HG03558 (cell line): ENCODE measurements around the gene NPW.
"Not testable (repeated sequence)": the region's sequence is repeated elsewhere in the genome, so short reads cannot be mapped to it uniquely, and the experiment has no call there.

Experiments
- ATAC-seq: cut with Tn5 transposase; IDR thresholded peaks from one replicate; pipeline ENCODE4 v1.9.1; 2021; ENCODE audit warnings: moderate number of reproducible peaks; ENCODE audit not compliant: unreplicated experiment; ENCODE audit errors: extremely low read depth

The NPW gene

GRCh38 chr16:2033057-2033908 lies 13.7 kb downstream of the NPW start:
- no peak for ATAC-seq

- ATAC-seq = not testable (repeated sequence)
Observed at GRCh38 chr16:2033909-2034695, 14.5 kb downstream of the NPW start.

GRCh38 chr16:2034696-2035430 lies 15.3 kb downstream of the NPW start:
- no peak for ATAC-seq

- no peak for ATAC-seq
Observed at GRCh38 chr16:2035431-2036199, 16.0 kb downstream of the NPW start.

DNA sequence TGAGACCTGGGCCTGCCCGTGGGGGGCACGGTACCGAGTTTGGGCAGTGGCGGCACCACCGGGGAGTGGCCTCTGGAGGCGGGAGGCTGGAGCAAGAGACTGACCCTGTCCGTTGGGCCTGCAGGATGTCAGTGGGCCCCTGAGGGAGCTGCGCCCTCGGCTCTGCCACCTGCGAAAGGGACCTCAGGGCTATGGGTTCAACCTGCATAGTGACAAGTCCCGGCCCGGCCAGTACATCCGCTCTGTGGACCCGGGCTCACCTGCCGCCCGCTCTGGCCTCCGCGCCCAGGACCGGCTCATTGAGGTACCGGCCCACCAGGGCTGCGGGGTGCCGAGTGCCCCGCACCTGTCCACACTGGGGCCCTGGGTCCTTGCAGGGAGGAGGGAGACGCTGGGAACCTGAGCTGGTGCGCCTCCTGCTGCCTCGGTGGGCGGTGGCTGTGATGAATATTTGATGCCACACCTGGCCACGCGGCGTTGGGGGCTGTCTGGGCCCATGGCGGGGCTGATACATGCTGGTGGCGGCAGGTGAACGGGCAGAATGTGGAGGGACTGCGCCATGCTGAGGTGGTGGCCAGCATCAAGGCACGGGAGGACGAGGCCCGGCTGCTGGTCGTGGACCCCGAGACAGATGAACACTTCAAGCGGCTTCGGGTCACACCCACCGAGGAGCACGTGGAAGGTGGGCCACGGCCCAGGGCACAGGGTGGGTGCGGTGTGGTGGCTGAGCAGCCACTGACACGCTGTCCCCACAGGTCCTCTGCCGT lies 16.8 kb downstream of the NPW start:
- no peak for ATAC-seq

DNA sequence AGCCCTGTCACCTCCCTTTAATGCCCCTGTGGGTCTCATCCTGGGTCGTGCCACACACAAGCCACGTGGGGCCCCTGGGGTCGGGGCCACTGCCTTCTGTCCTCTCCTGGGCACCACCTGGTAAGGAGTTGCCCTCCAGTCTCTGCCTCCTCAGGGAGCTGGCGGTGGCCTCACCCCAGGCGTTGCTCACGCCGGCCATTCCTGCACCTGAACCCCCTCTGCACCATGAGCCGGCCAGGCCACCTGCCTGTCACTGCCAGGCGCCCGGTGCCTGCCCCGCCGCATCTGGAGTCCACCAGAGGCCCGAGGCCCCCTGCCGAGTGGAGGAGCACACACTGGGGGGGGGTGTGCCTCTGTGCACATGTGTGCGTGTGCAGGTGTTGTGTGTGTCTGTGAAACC lies 17.5 kb downstream of the NPW start:
- ATAC-seq = no peak

- no peak for ATAC-seq
Observed at GRCh38 chr16:2037647-2038381, 18.2 kb downstream of the NPW start.

GRCh38 chr16:2038382-2039231 lies 19.0 kb downstream of the NPW start:
- ATAC-seq = no peak

DNA sequence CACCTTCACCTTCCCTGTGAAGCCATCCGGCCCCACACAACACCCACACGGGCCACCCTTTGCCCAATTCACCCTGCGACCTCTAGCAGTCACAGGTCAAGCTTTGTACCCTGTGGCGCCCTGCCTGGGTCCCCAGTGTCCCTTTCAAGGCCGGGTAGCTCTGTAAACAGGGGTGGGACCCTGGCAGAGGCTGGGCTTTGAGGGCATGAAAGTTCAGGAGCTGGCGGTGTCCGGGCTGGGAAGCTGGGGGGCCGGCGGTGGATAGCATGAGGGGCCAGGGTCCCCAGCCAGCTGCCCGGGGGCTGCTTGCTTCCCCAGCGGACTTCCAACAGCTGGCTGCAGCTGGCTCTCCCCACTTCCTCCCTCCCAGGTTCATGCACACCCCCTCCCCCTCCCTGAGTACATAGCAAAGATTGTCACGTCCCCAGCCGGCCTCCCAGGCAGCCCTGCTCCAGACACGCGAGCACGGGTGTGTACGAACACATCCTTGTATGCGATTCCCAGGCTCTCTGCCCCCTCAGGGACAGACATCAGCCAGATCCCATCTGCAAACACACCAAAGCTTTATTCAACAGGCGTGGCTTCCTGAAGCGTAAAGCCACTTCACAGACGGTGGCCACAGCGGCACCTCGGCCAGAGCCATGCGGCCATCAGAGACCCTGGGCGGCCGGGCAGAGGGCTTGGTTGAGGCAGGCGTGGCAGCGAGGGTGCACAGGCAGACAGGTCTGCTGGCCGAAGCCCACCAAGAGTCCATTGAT lies 19.9 kb downstream of the NPW start:
- ATAC-seq = no peak

DNA sequence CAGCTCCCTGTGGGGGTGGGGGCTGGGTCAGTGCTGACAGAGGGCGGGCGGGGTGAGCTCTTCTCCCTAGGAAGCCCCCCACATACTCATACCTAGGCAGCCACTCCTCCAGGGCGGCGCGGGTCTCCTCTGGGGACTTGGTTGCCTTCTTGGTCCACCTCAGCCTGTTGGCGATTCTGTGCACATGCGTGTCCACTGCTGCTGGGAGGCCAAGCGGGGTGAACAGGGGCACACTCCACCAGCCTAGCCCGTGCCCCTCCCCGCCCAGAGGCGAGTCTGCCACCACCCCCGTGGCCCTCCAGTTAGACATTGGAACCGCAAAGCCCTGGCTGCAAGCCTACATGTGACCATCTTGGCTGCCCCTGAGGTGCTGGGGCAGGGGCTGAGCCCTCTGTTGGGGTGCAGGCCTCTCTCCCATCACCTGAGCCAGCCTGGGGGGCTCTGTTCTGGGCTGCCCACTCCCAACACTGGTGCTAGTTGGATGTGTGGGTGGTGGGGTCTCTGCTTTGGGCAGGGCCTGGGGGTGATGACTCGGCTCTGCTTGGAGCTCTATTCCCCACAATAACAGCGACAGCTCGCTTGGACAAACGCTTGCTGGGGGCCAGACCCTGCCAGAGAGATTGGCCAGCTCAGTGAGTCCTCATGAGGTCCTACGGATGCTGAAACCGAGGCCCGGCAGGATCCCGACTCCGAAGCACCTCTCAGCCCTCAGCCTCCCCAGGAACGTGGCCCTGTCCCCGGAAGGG lies 20.6 kb downstream of the NPW start:
- ATAC-seq = no peak

DNA sequence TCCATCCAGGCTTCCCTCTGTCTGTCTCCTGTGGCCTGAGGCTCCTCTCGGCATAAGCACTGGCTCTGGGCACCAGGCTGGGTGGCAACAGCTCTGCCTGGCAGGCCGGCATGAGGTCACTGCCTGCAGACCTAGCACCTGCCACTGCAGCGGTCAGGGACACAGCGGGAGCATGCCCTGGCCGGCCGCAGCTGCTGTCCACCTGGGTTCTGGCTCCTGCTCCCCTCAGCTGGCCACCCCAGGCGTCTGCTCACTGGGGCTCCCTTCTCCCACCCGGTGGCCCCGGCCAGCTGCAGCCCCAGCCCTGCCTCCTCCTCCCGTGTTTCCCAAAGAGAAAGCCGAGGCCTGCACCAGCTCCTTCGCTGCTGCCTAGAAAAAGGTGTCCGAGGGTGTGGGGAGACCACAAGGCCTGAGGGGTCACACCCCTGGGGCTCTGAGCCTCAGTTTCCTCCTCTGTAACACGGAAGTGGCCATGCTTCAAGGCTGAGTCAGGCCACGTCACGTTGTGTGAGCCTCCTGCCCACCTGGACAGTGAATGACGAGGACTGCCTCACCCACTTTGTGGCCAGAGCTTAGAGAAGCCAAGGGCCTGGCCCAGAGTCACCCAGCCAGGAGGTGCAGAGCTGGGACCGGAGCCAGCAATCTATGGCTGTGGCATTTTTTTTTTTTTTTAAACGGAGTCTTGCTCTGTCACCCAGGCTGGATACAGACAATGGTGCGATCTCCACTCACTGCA lies 21.4 kb downstream of the NPW start:
- ATAC-seq = no peak

- ATAC-seq = no peak
Observed at GRCh38 chr16:2042171-2042985, 22.8 kb downstream of the NPW start.

DNA sequence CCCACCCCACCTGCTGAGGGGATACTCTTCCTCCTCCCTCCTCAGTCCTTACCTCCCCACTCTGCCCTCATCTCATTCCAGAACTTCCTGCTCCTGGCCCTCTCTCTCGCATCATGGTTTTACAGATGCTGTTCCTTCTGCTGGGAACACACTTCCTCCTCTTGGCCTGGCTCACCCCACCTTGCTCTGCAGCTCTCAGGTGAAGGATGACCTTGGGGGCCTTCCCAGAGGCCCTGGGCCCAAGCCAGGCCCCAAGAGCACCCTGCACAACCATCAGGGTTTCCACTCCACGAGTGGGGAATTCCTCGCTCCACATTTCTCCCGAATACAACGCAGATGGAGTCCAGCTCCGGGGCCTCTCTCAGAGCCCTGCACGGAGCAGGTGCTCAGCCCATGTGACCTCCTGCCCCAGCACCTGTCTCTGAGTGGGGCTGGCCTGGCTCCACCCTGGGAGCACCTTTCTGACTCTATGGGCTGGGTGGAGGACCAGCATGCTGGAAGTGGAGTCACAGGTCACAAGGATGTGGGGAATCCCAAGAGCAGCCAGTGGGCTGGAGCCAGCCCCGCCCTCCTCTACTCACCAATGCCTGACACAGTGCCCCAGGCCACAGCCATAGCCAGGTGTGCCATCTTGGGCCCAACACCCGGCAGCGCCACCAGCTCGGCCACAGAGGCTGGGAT lies 23.5 kb downstream of the NPW start:
- ATAC-seq = no peak

DNA sequence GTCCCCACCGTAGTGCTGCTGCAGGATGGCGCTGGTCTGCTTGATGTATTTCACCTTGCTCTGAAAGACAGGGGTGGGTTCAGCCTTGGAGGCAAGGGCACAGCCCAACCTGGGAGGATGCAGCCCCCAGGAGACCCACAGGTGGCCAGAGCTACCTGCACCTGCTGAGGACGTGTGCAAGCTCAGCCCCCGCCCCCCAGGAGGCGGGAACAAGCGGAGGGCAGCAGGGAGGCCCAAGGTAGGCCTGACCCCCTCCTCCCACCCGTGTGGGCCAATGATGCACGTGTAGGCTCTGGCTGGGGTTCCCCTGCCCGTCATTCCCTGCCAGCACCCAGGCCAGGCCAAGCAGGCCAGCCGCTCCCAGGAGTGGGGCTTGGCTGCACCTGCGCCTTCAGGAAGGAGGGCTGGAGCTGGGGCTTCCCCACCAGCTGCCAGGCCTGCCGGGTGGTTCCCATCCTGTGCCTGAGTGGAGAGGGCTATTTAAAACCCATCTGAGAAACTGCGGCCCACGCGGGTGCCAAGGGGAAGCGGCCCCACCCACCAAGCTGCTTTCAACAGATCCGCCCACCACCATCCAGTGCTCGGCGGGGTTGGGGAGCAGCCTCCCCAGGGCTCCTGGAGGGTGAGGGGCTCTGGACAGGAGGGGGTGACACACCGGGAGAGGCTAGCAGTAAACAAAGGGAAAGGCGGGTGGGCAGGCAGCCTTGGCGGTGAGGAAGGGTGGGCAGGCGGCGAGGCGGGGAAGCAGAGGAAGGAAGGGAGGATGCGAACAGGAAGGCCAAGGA lies 24.3 kb downstream of the NPW start:
- no peak for ATAC-seq
